Endodermal cell (in vitro differentiated cells): ENCODE results near the gene MST1. TPM values are rescaled to one million over a fixed set of nuclear protein-coding genes. Genes with fewer than 3 reads are reported as not detected.

Experiments
- DNase-seq: peaks from one replicate; pipeline ENCODE4 v3.0.0-alpha.2; 2017
- H3K27ac ChIP-seq: 2 replicates; pipeline ENCODE4 v1.5.1; 2013; ENCODE audit warnings: mild to moderate bottlenecking, low read depth, low read length, moderate library complexity
- H3K27me3 ChIP-seq: 2 replicates; pipeline ENCODE4 v1.6.1; 2013; ENCODE audit warnings: mild to moderate bottlenecking, low read length, moderate library complexity; ENCODE audit not compliant: insufficient read depth, control insufficient read depth, poor library complexity, severe bottlenecking
- H3K36me3 ChIP-seq: 2 replicates; pipeline ENCODE4 v1.7.0; 2013; ENCODE audit warnings: mild to moderate bottlenecking, low read length, moderate library complexity; ENCODE audit not compliant: control insufficient read depth, insufficient read depth
- H3K4me1 ChIP-seq: one replicate; pipeline ENCODE4 v1.7.0; 2013; ENCODE audit warnings: low read length; ENCODE audit not compliant: control insufficient read depth, insufficient read depth
- H3K4me3 ChIP-seq: 2 replicates; pipeline ENCODE4 v1.5.1; 2013; ENCODE audit warnings: mild to moderate bottlenecking, low read length, moderate library complexity
- H3K9ac ChIP-seq: 2 replicates; pipeline ENCODE4 v1.6.1; 2013; ENCODE audit warnings: mild to moderate bottlenecking, low read length, moderate library complexity; ENCODE audit not compliant: poor library complexity, severe bottlenecking; ENCODE audit errors: extremely low read depth
- H3K9me3 ChIP-seq: 2 replicates; pipeline ENCODE4 v1.6.1; 2013; ENCODE audit warnings: mild to moderate bottlenecking, low read length, moderate library complexity; ENCODE audit not compliant: control insufficient read depth
- H3K27ac Mint-ChIP-seq: 2 replicates; pipeline ENCODE4 v1.8.0; 2020; ENCODE audit warnings: mixed read lengths
- H3K27me3 Mint-ChIP-seq: 2 replicates; pipeline ENCODE4 v1.8.0; 2021; ENCODE audit warnings: mild to moderate bottlenecking, mixed read lengths; ENCODE audit not compliant: insufficient read depth
- H3K36me3 Mint-ChIP-seq: 2 replicates; pipeline ENCODE4 v1.8.0; 2020; ENCODE audit warnings: low read depth, mixed read lengths
- H3K4me1 Mint-ChIP-seq: 2 replicates; pipeline ENCODE4 v1.8.0; 2020; ENCODE audit warnings: mixed read lengths
- H3K4me3 Mint-ChIP-seq: 2 replicates; pipeline ENCODE4 v1.8.0; 2020; ENCODE audit warnings: mild to moderate bottlenecking, moderate library complexity, mixed read lengths
- H3K9me3 Mint-ChIP-seq: 2 replicates; pipeline ENCODE4 v1.8.0; 2020; ENCODE audit warnings: mild to moderate bottlenecking, mixed read lengths
- CTCF ChIP-seq: fragments of 200-600 bp; sonication (generic); conservative IDR thresholded peaks from 2 replicates; pipeline ENCODE4 v1.5.0; 2021; ENCODE audit warnings: antibody characterized with exemption, mild to moderate bottlenecking
- WGBS, 2 experiments: methylation state at CpG; one replicate each; pipeline versions ENCODE4 v1.1.5 to v1.1.7; 2013; ENCODE audit warnings: missing lambda C conversion rate in 2 of 2, mixed read lengths in 1 of 2; ENCODE audit not compliant: insufficient coverage in 1 of 2, insufficient read length in 1 of 2; 5-methylcytosine and 5-hydroxymethylcytosine counted together
- total RNA-seq, 2 donors: library from RNA; stranded (reverse); fragmentation: NEBNext Ultra II Directional in 1 of 2; extraction: Animal tissue kit (Norgen Biotek cat#: 25700) in 1 of 2; gene quantifications; 2 replicates in 1 of 2; 3 replicates in 1 of 2; pipeline ENCODE4 v1.2.1, GENCODE V29; 2021

Gene MST1
- total RNA-seq, 2 donors from 2014 or later = 30.8 to 35.5 TPM

DNA sequence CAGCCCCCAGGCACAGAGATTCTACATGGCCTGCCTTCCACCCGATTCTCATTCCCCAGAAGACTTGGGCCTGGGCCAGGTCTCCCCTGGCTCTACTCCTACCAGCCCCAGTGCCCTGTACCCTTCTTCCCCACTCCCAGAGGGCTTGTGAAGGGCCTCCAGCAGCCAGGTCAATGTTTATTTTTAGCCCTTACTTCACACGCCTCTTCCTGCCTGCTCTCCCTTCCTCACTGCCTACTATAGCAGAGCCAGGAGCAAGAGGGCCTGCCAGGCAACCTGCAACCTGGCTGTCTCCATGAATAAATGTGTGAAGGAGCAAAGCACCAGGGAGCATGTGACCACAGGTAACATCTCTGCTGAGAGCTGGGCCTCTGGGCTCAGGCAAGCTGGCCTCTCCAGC, 41.5 kb downstream of the MST1 start:
- Mint-ChIP-seq H3K27ac (no peak overlapping the region), H3K4me1 (no peaks in the 10 kb centered on the region), H3K27me3 (no peaks in the 10 kb centered on the region), H3K4me3 (no peak overlapping the region), H3K36me3 (no peaks in the 10 kb centered on the region), H3K9me3 (no peaks in the 10 kb centered on the region)
- Histone ChIP-seq H3K36me3 (no peaks in the 10 kb centered on the region), H3K27ac (no peak overlapping the region), H3K4me1 (no peaks in the 10 kb centered on the region), H3K4me3 (no peak overlapping the region), H3K27me3 (no peaks in the 10 kb centered on the region), H3K9me3 (no peaks in the 10 kb centered on the region), H3K9ac (no peak overlapping the region)
- 82 to 93% methylated on average over 2 of the region's 2 CpGs for WGBS, 2 experiments
- no peak for TF ChIP-seq CTCF
- DNase-seq = no peak

DNA sequence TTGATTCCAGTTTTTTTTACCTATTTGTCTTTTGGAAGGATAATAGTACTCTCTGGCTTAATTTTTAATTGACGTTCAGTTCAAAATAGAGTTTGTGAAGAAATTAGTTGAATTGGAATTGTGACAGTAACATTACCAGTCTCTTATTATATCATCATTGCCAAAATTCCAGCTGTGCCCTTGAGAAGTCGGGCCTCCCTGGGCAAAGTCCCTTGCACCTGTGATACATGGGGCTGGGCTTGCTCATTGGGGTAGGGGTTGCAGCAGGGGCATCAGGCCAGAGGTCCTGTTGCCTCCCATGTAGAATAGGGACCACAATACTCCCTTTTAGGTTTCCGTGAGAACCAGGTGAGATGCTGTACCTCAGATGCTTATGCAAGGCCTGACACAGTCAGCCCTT, 43.0 kb downstream of the MST1 start:
- Mint-ChIP-seq H3K36me3 (no peaks in the 10 kb centered on the region), H3K4me1 (no peaks in the 10 kb centered on the region), H3K4me3 (no peak overlapping the region), H3K27me3 (no peaks in the 10 kb centered on the region), H3K9me3 (no peaks in the 10 kb centered on the region), H3K27ac (no peak overlapping the region)
- DNase-seq = no peak
- Histone ChIP-seq H3K4me1 (no peaks in the 10 kb centered on the region), H3K4me3 (no peak overlapping the region), H3K27me3 (no peaks in the 10 kb centered on the region), H3K36me3 (no peaks in the 10 kb centered on the region), H3K9me3 (no peaks in the 10 kb centered on the region), H3K9ac (no peak overlapping the region), H3K27ac (no peak overlapping the region)
- WGBS, 2 experiments = 91 to 92% methylated on average over 1 to 3 of the region's 3 CpGs
- TF ChIP-seq CTCF = no peak

GRCh38 chr3:49644684-49645083, 44.6 kb downstream of the MST1 start:
- Mint-ChIP-seq H3K36me3 (no peaks in the 10 kb centered on the region), H3K27ac (no peak overlapping the region), H3K4me3 (no peak overlapping the region), H3K9me3 (no peaks in the 10 kb centered on the region), H3K4me1 (no peaks in the 10 kb centered on the region), H3K27me3 (no peaks in the 10 kb centered on the region)
- Histone ChIP-seq H3K9me3 (no peaks in the 10 kb centered on the region), H3K27me3 (no peaks in the 10 kb centered on the region), H3K9ac (no peak overlapping the region), H3K36me3 (no peaks in the 10 kb centered on the region), H3K27ac (no peak overlapping the region), H3K4me3 (no peak overlapping the region), H3K4me1 (no peaks in the 10 kb centered on the region)
- DNase-seq = no peak
- TF ChIP-seq CTCF = no peak
- 84 to 92% methylated on average over 7 to 8 of the region's 8 CpGs for WGBS, 2 experiments
